Vagina (tissue), 2 donors: Measurements from ENCODE around the gene CTSZ.

ENCODE experiments used
- CTCF ChIP-seq, 3 experiments: fragments of 450-650 bp in 2 of 3; fragments of 200-600 bp in 1 of 3; sonication (generic) in 1 of 3; IDR thresholded peaks; one replicate each; pipeline ENCODE4 v1.5.1; 2017 to 2019; ENCODE audit warnings: antibody characterized with exemption in 3 of 3, mild to moderate bottlenecking in 2 of 3, moderate library complexity in 2 of 3
- POLR2AphosphoS5 ChIP-seq, 2 donors: sonication (generic); formaldehyde crosslinking; IDR thresholded peaks; one replicate each; pipeline ENCODE4 v1.9.0; 2017; ENCODE audit warnings: antibody characterized with exemption in 2 of 2, mild to moderate bottlenecking in 2 of 2, low read depth in 1 of 2; ENCODE audit not compliant: insufficient read depth in 1 of 2

GRCh38 chr20:59022754-59023153, 15.7 kb upstream of the CTSZ start:
- TF ChIP-seq CTCF (IDR thresholded peaks at IDR 0.05) (no peak), POLR2AphosphoS5 (IDR thresholded peaks at IDR 0.05; ENCODE audit: insufficient read depth in 1 of 2, low read depth in 1 of 2) (no peak)
